Measurements from ENCODE around the gene RHBDF1.

The RHBDF1 gene

DNA sequence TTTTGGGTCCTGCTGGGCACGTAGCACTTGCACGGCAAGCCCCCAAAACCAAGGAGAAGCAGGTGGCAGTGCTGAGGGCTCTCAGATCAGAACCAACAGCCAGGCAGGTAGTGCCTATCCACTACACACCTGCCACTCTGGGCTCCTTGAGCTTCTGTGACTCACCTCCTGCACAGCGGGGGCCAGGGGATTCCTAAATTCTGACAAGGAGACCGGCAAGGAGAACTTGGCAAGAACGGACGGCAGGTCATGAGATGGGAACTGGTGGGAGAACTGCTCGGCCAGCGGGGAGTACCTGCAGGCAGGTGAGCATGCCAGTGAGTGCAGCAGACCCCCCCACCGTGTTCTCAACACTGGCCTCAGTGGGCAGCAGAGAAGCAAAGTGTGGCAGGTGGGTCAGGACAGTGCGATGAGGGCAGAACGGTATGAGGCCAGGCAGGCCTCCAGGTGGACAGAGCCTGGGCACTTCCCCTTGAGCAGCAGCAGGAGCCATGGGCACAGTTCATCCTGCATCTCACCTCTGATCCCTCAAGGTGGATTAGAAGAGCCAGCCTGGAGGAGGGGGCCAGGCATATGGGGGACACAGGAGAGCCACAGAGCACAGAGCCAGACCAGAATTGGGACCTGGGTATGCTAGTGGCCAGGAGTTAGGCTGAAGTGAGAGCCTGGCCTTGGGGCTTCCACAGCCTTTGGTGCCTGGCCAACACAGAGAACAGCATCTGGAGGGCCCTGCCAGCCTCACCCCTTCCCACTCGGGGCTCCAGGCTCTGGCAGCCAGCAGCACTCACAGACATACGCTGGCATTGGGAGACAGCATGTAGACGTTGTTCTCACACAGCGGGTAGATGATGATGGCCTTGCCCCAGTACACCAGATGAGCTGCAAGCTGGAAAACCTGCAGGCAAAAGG lies 20.3 kb upstream of the RHBDF1 start:
- DNase-seq (ENCODE audit: low read depth in 2 of 2): no peak

GRCh38 chr16:91484-91883 lies 19.1 kb upstream of the RHBDF1 start:
- no peak for DNase-seq (ENCODE audit: low read depth in 2 of 2)

GRCh38 chr16:89391-90302 lies 17.2 kb upstream of the RHBDF1 start:
- no peak for DNase-seq (ENCODE audit: low read depth in 2 of 2)

DNA sequence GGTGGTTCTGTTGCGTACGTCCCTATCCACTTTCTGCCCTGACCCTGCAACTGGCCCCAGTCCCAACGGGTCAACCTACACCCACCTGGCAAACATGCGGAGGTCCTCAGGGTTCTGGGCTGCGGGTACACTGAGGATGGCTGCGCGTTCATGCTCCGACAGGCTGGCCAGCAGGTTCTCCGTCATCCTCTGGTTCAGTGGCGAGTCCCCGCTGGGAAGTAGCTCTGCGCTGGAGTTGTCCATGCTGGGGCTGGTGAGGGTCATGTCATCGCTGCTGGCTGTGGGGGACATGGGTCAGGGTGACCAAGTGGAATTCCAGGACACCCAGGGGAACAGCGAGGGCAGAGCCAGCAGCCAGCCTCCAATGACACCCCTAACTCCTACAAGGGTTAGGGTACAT lies 16.2 kb upstream of the RHBDF1 start:
- DNase-seq (ENCODE audit: low read depth in 2 of 2): no peak

DNA sequence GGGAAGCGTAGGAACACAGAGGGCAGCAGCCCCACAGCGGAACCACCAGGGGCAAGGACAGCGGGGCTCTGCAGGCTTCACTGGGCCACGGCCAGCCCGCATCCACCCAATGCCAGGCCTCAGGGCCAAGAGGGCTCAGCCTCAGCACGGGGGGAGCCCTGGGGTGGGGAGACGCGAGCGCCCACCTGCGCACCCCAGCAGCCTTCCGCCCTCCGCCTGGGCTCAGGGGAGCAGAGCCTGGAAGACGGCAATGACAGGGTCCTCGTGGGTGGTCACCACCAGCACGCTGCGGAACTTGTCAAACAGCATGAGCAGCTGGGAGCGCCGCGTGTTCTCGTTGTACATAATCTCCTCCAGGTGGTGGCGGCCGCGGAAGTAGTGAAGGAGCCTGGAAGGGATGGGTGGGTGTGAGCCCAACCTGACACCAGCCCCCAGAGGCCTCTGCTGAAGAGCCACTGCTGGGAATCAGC lies 14.1 kb upstream of the RHBDF1 start:
- no peak for DNase-seq (ENCODE audit: low read depth in 2 of 2)

GRCh38 chr16:85865-86264 lies 13.4 kb upstream of the RHBDF1 start:
- DNase-seq (ENCODE audit: low read depth in 2 of 2): no peak

GRCh38 chr16:85407-85782 lies 13.0 kb upstream of the RHBDF1 start:
- DNase-seq (ENCODE audit: low read depth in 2 of 2): no peak

GRCh38 chr16:84718-85406 lies 12.4 kb upstream of the RHBDF1 start:
- peak; percentile 23 to 32 for DNase-seq (ENCODE audit: low read depth in 2 of 2)

DNA sequence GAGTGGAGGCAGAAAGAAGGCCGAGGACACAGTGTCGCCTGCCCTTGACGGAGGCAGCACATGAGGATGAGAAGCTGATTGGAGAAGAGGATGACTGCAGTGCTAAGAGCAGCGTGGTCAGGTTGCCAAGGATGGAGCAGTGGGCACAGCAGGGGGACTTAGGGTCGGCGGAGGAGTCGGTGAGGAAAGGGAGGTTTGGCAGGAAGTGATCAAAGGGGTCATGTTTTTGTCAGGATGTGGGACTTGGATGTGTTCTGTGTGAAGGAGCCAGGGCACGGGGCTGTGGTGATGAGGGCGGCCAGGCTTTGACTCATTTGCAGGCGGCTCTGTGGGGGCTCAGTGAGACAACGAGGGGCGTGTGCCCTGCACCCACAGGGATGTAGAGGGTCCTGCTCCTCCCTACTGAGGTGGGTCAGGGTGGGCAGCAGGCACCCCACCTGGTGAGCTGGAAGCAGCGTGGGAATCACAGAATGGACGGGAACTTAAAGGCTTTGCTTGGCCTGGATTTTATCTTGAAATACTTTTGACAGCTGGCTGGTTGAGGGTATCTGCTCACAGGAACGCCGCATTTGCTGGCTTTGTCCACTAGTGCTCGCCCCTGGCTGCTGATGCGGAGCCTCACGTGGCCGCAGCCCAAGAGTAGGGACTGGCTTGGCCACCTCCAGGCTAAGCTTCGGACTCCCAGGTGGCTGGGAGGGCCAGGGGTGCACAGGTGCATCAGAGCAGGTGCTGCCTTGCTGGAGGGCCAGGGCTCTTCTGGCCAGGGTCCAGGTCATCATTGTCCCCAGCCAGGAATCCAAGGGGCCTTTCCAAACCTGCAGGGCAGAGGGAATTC lies 11.6 kb upstream of the RHBDF1 start:
- no peak for DNase-seq (ENCODE audit: low read depth in 2 of 2)

DNA sequence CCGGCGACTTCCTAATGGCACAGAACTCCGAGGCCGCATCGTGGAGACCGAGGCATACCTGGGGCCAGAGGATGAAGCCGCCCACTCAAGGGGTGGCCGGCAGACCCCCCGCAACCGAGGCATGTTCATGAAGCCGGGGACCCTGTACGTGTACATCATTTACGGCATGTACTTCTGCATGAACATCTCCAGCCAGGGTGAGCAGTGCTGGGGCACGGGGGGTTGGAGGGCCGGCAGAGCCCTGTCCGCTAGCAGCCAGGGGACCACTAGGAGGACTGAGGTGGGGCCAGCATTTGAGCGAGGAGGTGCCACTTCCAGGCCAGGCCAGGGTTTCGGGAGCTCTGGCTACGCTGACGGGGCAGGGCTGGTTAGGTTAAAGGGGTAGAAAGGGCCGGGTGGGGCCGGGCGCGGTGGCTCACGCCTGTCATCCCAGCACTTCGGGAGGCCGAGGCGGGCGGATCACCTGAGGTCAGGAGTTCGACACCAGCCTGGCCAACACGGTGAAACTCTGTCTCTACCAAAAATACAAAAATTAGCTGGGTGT lies 10.7 kb upstream of the RHBDF1 start:
- no peak for DNase-seq (ENCODE audit: low read depth in 2 of 2)

GRCh38 chr16:79151-80054 lies 7.0 kb upstream of the RHBDF1 start:
- DNase-seq (ENCODE audit: low read depth in 2 of 2): no peak

DNA sequence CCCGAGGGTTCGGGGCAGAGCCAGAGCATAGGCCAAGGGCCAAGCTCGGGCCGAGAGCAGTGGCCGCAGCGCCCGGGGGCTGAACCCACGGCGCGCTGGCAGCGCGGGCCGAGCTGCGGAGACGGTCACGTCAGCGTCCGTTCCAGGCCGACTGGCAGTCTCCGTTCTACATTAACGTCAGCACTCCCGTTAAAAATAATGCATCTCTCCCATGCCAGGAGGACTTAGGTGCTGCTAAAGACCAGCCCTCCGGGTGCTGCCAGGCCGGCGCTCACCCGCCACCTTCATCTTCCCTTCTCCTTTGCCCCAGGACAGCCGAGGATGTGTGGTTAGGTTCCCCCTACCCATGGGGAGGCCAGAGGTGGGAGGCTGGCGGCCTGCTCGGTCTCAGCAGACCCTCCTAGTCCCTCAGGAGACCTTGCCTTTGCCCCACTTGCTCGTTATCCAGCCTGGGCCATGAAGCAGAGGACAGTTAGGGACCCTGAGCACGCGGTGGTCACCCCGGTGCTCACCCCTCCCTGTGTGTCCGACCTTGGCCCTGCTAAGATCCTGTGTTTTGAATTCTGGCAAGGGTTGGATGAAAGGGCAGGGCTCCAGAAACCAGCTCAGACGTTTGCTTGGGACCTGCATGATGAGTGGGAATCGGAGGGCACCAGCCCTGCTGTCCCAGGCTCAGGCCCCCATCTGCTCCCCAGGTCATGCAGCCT lies 6.2 kb upstream of the RHBDF1 start:
- no peak for DNase-seq (ENCODE audit: low read depth in 2 of 2)

GRCh38 chr16:77807-78443 lies 5.5 kb upstream of the RHBDF1 start, which contains the start of gene MPG:
Gene MPG (plus strand): TSS chr16:78225. CDS start chr16:78310, 85 bp downstream.
- peak; percentile 73 to 77 for DNase-seq (ENCODE audit: low read depth in 2 of 2)

- DNase-seq (ENCODE audit: low read depth in 2 of 2): no peak
Measured at GRCh38 chr16:77273-77806, 4.9 kb upstream of the RHBDF1 start.

GRCh38 chr16:76535-77272 lies 4.3 kb upstream of the RHBDF1 start:
- no peak for DNase-seq (ENCODE audit: low read depth in 2 of 2)

DNA sequence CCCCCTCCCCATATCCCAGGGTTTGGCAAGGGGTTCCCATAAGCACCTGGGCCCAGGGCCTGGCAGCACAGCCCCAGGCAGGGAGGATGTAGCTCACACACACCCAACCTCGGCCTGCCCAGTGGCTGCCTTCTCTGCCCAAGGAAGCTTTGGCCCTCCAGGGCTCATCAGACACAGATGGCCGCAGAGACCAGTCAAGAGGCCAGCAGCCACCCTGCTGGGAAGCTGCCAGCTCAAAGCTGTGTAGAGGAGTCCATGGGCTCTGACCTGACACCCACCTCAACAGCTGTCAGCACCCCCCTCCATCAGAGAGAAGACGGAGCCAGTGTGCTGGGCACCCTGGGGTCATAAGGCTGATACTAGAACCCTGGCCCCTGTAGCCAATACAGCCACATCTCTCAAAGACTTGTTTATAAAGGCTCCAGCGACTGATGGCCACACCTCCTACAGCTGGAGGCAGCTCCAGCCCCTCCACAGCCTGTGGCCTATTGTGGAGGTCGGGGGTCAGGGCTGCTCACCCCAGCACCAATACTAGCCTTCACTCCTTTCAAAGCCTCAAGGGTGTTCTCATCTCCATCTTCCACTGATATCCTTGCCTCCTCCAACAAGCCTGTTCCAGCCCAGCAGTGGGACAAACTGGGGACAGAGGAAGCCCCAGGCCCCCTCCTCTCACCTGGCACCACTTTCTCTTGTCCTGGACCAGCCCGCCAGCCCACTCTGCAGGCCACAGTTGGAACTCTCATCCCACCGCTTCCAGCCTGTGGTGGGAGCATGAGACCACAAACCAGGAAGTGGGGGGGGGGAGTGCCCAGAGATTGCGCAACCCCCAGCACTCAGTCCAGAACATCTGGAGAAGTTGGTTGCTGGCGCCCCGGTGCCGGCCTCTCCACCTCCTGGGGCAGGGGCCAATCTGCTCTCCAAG lies 3.4 kb upstream of the RHBDF1 start:
- no peak for DNase-seq (ENCODE audit: low read depth in 2 of 2)
